Measurements from ENCODE around the gene B4GALT4.
A peak's percentile ranks its signal among the peaks of the same experiment; 100 is the strongest.
"Not testable (repeated sequence)": the region's sequence is repeated elsewhere in the genome, so short reads cannot be mapped to it uniquely, and the experiment has no call there.

The B4GALT4 gene, protein sequence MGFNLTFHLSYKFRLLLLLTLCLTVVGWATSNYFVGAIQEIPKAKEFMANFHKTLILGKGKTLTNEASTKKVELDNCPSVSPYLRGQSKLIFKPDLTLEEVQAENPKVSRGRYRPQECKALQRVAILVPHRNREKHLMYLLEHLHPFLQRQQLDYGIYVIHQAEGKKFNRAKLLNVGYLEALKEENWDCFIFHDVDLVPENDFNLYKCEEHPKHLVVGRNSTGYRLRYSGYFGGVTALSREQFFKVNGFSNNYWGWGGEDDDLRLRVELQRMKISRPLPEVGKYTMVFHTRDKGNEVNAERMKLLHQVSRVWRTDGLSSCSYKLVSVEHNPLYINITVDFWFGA

DNA sequence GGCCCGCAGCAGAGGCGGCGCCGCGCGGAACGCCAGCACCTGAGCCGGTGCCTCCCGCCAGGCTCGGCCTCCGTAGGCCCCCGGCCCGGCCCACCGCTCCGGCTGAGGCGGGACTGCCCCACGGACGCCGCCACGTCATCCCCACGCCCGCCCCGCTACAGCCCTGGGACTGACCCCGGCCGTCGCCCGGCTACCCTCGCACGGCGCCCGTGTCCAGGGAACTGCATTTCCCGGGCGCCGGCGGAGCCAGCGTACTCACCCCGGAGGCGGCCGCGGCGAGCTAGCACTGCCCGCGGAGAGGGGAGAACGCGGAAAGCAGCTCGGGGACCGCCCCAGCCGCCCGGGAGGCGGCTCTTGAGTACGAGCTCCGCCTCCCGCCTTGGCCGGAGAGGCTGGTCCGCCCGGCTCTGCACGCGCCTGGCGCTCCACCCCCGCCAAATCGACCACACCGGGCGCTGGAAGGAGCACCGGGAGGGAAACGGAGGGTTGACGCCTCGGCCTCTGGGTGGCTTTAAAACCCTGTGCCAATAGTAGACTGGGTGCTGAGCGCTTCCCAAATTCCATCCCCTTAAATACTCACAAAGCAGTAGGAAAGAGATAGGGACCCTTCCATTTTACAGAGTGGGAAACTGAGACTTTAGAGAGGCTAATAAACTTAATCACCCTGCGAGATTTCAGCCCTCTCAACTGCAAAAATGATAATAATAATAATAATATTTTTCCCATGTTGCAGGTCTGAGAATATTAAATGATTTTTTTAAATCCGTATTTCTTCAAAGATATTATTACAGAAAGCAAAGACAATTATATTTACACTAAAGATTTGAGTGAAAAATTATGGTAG is at the start of gene B4GALT4:
TSS of gene B4GALT4 (minus strand) at position 288 of the 844 bp plus-strand sequence. CDS start 10,779 bp downstream, outside the sequence.
- DNase-seq: peak; percentile 69

DNA sequence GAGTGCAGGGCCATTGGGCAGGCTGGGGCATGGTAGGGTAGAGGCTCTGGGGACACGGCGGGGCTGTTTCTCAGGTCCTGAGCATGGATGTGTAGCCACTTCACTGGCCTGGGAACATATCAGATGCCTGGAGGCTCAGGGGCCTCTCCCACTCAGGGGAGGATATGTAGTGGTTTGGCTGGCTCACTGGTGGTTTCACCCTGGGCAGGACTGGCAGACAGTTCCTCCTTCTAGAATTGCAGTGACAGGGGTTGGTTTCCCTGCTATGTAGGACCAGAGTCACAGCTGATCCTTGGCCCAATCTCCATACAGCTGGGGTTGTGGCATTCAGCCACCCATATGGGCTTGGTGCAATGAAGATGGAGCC is 48.7 kb upstream of the B4GALT4 start:
- no peak for DNase-seq

DNA sequence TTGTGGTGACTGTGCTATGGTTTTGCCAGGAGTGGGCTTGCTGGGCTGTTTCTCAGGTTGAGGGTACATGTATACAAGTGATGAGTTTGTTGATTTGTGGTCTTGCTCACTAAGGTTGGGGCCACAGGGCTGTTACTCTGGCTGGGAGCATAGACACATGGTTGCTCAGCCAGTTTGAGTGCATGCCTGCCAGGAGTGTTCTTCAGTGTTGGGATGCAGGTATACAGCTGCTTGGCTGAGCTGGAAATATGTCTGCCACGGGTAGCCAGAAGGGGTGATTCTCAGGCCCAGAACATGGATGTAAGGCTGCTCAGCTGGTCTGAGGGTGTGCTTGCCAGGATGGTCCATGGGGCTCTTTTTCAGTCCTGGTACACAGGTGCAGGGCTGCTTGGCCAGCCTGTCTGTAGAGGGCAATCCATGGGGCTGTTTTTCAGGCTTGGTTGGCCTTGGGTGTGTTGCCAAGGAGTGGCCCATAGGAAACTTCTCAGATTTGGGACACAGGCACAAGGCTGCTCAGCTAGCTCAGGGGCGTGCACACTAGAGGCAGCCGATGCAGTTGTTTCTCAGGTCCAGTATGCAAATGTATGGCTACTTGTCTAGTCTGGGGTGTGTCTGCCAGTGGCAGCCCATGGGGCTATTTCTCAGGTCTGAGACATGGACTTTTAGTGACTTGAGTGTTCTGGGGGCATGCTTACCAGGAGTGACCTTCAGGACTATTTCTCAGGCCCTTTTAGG is 48.2 kb upstream of the B4GALT4 start:
- DNase-seq: no peak

DNA sequence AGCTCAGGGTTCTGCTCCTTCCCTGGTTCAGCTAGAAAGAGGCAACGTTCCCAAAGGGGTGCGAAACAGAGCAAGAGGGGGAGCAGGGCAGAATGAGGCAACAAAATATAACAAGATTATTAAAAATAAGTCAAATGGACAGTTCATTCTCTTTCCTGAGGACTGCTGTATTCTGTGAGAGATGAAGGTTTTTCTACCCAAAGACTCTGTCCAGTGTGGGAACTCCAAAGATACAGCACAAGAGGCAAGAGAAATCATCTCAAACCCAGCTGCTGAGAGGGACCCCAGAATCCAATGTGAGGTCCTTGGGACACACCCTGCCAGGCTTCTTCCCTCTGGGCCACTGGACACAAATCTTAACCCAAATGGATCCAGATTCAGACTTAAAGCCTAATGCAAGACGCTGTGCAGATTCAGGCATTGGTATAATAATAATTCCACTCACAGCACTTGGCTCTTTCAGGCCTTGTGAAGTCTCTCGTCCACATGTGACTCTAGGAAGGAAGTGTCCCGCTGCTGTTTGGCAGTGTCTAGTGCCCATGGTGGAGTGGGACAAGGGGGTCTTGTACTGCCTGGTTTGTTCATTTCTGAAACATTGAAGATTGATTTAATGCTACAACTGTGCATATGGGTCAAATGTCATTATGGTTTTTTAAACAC is 39.0 kb upstream of the B4GALT4 start:
- no peak for DNase-seq

DNA sequence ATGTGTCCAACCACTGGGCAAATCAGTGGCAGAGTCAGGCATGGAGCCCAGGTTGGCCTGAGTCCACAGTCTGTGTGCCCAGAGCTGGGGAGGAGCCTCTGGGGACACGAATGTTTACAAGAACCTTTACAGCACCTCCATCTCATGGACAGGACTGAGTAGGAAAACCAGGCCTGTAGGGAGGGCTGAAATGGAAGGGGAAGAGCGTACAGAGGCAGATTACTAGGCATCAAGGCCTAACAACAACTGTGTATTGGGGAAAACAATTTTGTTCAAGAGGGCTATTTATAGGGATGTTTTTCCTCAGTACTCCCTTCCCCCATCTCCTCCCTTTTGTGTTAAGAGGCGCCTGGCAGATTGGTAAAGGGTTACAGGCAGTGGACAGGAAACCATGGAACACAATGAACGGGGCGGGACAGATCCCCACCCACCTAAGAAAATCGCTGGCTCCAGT is 38.5 kb upstream of the B4GALT4 start:
- DNase-seq: no peak

DNA sequence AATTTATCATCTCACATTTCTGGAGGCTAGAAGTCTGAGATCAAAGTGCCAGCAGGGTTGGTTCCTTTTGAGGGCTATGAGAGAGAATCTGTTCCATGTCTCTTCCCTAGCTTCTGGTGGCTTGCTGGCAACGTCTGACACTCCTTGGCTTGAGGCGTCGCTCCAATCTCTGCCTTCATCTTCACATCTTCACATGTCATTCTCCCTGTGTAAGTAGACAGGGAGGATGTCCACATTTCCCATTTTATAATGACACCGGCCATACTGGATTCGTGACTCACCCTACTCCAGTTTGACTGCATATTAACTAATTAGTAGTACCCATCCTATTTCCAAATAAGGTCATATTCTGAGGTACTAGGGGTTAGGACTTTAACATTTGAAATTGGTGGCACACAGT is 36.0 kb upstream of the B4GALT4 start:
- no peak for DNase-seq

DNA sequence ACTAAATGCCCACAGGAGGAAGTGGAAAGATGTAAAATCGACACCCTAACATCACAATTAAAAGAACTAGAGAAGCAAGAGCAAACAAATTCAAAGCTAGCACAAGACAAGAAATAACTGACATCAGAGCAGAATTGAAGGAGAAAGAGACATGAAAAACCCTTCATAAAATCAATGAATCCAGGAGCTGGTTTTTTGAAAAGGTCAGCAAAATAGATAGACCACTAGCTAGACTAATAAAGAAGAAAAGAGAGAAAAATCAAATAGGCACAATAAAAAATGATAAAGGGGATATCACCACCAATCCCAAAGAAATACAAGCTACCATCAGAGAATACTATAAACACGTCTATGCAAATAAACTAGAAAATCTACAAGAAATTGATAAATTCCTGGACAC is 29.5 kb upstream of the B4GALT4 start:
- DNase-seq: not testable (repeated sequence)

DNA sequence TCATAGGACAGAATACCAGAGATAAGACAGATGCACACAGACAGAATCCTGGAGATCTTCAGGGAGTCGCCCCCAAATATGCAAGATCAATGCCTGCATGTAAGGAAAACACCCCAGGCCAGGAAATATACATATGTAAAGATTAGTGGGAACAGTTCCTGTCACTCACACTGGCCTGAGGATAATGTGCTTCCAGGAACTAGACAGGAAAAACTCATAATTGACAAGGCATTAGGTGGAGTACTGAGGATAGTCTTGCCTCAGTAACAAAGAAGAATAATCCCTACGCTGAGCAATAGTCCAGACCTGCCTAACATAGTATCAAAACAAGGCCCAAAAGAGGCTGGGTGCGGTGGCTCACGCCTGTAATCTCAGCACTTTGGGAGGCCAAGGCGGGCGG is 20.4 kb upstream of the B4GALT4 start:
- no peak for DNase-seq

DNA sequence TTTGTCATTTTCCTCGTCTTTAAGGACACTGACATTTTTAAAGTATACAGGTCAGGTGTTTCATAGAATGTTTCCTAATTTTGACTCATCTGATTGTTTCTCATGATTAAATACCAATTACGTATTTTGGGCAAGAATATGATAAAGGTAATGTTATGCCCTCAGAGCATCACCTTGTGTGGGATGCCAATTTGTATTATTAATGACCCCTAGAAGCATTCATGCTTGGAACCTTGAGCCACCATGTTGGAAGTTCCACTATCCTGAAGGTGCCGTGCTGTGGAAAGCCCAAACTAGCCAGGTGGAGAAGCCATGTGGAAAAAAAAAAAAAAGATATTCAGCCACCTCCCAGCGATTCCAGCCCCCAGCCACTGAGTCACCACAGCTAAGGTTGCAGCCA is 19.1 kb upstream of the B4GALT4 start:
- no peak for DNase-seq

DNA sequence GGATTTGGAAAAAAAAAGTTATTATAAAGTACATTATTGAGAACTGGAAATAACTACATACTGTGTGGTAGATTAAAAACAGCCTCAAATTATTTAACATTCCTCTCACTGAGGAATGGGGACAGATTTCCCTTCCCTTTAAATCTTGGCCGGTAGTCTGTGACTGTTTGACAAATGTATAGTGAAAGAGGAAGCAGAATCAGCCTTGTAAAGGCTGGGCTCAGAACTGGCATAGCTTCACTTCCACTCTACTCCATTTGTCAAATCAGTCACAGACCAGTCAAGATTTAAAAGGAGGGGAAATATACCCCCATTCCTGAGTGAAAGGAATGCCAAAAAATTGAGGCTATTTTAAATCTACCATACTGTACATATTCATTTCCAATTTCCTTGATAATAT is 18.2 kb upstream of the B4GALT4 start:
- no peak for DNase-seq

DNA sequence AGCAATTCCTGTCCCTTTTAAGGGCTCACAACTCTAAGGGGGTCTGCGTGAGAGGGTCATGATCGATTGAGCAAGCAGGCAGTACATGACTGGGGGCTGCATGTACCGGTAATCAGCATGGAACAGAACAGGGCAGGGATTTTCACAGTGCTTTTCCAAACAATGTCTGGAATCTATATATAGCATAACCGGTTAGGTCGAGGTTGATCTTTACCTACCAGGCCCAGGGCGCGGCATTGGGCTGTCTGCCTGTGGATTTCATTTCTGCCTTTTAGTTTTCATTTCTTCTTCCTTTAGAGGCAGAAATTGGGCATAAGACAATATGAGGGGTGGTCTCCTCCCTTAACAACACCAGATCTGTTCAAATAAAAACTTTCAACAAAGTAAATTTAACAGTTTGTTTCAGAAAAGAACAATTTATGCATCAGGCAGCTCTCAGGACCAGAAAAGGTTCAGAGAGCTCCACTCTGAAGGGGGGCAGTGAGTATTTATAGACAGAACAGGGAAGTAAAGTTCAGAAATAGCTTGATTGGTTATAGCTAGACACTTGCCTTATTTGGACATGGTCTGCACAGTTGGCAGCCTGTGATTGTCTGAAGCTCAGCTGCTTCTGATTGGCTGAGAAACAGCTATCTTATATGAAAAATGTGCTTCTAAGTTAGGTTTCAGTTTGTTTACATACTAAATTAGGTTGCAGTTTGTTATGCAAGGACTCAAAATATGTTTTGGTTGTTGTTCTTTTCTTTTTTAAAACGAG is 17.2 kb upstream of the B4GALT4 start:
- peak; percentile 10 for DNase-seq

DNA sequence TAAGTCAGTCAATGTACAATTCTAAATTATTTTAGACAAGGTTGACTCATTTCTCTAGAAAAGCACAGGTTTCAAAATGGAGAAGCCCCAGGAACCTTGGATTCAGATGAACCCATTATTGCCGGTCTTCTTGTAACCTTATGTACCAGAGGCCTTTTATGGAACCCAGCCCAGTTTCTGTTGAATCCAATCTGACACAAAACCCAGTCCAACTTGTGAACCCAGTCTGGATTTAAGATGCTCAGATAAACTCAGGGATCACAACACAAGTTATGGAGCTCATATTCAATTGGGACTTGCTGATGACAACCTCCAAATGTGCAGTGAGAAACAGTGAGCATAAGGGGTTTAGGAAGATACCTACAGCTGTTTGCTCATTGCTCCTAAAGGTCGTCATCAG is 16.4 kb upstream of the B4GALT4 start:
- DNase-seq: no peak

DNA sequence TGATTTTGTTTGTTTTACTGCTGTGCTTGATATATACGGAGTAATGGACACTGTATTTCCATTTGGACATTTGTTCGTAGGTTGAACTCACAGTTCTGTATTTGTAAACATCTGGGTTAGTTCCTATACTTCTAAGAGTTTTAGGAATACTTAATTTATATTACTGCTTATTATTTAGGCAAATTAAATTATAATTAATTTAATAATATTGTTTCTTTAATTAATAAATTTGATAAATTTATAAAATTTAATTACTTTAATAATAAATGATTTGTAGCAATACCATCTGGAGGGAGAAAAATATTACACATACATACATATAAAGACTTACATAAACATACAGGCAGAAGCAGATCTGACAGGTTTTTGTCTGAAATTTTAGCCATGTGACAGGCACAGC is 14.5 kb upstream of the B4GALT4 start:
- DNase-seq: no peak

DNA sequence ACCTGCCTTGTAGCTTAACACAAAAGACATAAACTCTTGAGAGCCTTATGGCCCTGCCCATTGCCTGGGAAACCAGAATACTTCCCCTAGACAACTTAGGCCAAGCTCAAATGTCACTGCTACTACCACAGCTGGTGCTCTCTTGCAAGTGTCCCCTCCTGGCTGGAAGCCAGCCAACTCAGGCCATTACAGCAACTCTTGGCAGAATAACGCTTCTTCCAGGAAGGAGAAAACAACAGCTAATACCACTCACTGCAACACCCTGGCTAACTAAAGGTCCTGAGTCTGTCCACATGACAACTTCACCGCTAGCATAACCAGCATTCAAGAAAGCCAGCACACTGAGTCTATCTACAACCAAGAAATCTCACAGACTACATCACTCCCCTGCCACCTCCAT is 5.1 kb upstream of the B4GALT4 start:
- DNase-seq: peak; percentile 66

DNA sequence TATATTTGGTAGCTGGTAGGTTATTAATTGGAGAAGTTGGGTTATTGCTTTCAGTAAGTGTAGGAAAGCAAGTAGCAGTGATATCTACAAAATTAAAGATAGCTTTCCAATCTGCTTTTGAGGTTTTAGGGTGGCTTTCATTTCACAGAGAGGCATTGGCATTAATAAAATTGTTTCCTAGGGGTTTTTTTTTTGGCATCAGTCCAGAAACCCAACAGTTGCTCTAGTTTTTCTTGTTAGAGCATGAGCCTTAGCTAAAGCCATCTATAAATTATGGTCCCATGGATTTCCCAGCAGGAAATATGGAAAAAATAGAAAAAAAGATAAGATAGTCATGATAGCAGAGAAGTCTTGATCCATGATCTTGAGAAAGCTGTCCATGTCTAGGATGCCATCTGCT is 3.0 kb upstream of the B4GALT4 start:
- no peak for DNase-seq

DNA sequence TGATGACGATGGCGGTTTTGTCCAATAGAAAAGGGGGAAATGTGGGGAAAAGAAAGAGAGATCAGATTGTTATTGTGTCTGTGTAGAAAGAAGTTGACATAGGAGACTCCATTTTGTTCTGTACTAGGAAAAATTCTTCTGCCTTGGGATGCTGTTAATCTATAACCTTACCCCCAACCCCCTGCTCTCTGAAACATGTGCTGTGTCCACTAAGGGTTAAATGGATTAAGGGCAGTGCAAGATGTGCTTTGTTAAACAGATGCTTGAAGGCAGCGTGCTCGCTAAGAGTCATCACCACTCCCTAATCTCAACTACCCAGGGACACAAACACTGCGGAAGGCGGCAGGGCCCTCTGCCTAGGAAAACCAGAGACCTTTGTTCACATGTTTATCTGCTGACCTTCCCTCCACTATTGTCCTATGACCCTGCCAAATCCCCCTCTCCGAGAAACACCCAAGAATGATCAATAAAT is 2.4 kb upstream of the B4GALT4 start:
- DNase-seq: not testable (repeated sequence)

DNA sequence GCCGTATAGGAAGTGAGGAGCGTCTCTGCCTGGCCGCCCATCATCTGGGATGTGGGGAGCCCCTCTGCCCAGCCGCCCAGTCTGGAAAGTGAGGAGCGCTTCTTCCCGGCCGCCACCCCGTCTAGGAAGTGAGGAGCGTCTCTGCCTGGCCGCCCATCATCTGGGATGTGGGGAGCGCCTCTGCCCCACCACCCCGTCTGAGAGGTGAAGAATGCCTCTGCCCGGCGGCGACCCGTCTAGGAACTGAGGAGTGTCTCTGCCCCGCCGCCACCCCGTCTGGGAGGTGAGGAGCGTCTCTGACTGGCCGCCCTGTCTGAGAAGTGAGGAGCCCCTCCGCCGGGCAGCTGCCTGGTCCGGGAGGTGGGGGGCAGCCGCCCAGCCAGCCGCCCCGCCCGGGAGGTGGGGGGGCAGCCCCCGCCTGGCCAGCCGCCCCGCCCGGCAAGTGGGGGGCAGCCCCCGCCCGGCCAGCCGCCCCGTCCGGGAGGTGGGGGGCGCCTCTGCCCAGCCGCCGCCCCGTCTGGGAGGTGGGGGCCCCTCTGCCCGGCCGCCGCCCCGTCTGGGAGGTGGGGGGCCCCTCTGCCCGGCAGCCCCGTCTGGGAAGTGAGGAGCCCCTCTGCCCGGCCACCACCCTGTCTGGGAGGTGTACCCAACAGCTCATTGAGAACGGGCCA is 1.8 kb upstream of the B4GALT4 start:
- DNase-seq: not testable (repeated sequence)

DNA sequence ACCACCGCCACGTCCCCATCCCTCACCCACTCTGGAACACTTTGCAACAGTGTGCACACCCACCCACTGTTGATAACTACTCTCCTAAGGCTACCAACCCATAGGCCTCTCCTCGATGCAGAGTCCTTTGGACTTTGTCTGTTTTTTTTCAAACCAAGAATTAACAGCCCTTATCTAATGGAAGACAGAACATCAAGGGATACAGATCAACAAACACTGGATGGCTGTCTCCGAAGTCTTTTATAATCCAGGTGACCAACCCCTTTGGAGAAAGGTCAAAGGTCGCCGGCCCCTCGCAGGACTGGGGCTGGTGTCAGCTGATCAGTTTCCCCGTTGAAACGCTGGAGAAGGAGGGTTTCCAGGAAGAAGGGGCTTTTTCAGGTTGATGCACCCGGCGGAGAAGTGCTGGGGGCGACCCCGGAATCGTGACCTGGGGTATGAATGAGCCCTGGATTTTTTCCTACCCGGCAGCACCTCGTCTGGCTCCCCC is 532 bp downstream of the B4GALT4 start:
- DNase-seq: peak; percentile 32

DNA sequence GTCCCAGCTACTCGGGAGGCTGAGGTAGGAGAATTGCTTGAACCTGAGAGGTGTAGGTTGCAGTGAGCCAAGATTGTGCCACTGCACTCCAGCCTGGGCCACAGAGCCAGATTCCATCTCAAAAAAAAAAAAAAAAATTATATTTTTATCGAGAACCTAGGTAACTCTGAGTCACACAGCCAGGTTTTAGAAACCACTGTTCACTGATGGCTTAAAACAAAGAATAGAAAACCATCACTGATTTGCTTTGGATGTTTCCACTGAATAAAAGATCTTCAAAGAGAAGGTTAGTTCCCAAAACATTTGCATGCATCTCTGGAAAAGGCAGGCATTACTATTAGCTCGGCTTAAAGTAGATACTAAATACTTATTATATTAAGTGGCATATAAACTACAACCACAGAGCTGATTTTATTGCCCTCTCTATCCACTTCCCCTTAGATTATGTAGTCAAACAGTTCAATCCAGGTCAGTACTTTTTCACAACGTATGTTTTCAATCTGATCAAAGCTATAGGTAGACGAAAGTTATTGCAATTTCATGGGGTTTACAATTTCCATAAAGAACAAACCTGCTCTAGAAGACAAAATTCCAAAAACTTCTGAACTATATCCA is 1.4 kb downstream of the B4GALT4 start:
- peak; percentile 8 for DNase-seq

DNA sequence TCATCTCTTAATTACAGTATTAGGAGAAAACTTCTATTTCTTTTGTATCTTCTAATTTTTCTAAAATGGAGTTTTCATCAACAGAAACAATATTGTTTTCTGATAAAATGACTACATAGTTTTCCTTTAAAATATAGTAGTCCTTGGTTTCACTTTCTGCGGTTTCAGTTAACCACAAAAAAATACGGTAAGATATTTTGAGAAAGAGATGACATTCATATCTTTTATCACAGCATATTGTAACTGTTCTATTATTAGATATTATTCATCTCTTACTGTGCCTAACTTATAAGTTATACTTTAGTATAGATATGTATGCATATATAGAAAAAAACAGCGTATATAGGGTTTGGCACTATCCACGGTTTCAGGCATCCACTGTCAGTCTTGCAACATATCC is 2.3 kb downstream of the B4GALT4 start:
- no peak for DNase-seq

DNA sequence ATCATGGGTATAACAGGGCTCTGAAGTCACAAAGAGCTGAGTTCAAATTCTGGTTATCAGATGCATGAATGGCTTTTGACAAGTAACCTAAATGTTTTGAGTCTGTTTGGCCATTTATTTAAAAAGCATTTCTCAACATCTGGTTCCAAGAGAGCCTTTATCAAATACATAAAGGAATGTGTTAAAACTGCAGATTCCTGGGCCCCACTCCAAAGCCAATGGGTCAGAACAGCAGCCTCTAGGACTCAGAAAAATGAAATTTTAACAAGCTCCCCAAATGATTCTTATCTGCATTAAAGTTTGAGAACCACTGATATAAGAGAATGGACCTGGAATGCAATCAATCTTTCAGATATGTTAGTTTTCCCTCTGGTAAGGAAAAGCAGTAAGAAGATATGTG is 3.4 kb downstream of the B4GALT4 start:
- no peak for DNase-seq

Data from NCI-H510A treated with DMSO at 0.1 percent for 48 hours (cell line).